WTC11 (cell line): ENCODE results near the gene TBC1D23. TPM values are rescaled to one million over a fixed set of nuclear protein-coding genes. Genes with fewer than 3 reads are reported as not detected.

Source experiments
- ATAC-seq: fragments of 200-7000 bp; cut with Tn5 transposase; 2 replicates; pipeline ENCODE4 v1.10.0; 2021; ENCODE audit warnings: mild to moderate bottlenecking, moderate library complexity
- CTCF ChIA-PET: fragments of 300-600 bp; sonication (Branson Sonifier 250); formaldehyde crosslinking; loops from one replicate; lab custom pipeline; 2021; ENCODE audit warnings: antibody characterized with exemption; lab: Charles Lee
- POLR2A ChIA-PET: fragments of 350-600 bp; sonication (Branson Sonifier 250); formaldehyde crosslinking; loops from one replicate; lab custom pipeline; 2021; ENCODE audit warnings: antibody characterized with exemption; lab: Charles Lee
- DNase-seq: peaks from one replicate; pipeline ENCODE4 v3.0.0; 2021; ENCODE audit warnings: low spot score
- H3K27ac Mint-ChIP-seq: 2 replicates; pipeline ENCODE4 v1.8.0; 2021; ENCODE audit warnings: mixed read lengths
- H3K27me3 Mint-ChIP-seq: 2 replicates; pipeline ENCODE4 v1.8.0; 2021; ENCODE audit warnings: low read depth, mild to moderate bottlenecking, moderate library complexity, mixed read lengths
- H3K36me3 Mint-ChIP-seq: 2 replicates; pipeline ENCODE4 v1.8.0; 2021; ENCODE audit warnings: mixed read lengths
- H3K4me1 Mint-ChIP-seq: 2 replicates; pipeline ENCODE4 v1.8.0; 2022; ENCODE audit warnings: mixed read lengths
- H3K4me3 Mint-ChIP-seq: 2 replicates; pipeline ENCODE4 v1.8.0; 2021; ENCODE audit warnings: mild to moderate bottlenecking, moderate library complexity, mixed read lengths
- H3K9me3 Mint-ChIP-seq: 2 replicates; pipeline ENCODE4 v1.8.0; 2021; ENCODE audit warnings: mixed read lengths
- CREM ChIP-seq: sonication (generic); formaldehyde crosslinking; IDR thresholded peaks from 2 replicates; pipeline ENCODE4 v1.8.1; 2022; ENCODE audit warnings: mild to moderate bottlenecking, missing genetic modification reagents, moderate library complexity
- KAT7 ChIP-seq: sonication (generic); formaldehyde crosslinking; IDR thresholded peaks from 2 replicates; pipeline ENCODE4 v1.8.1; 2023; ENCODE audit warnings: missing genetic modification reagents, mild to moderate bottlenecking, borderline replicate concordance
- NR3C1 ChIP-seq: sonication (generic); formaldehyde crosslinking; conservative IDR thresholded peaks from 2 replicates; pipeline ENCODE4 v1.8.1; 2023; ENCODE audit warnings: low read depth, mild to moderate bottlenecking, missing genetic modification reagents
- TEAD4 ChIP-seq: sonication (generic); formaldehyde crosslinking; IDR thresholded peaks from 2 replicates; pipeline ENCODE4 v1.8.0; 2022; ENCODE audit warnings: mild to moderate bottlenecking, missing genetic modification reagents
- ZBTB21 ChIP-seq: sonication (generic); formaldehyde crosslinking; IDR thresholded peaks from 2 replicates; pipeline ENCODE4 v1.8.1; 2023; ENCODE audit warnings: mild to moderate bottlenecking, missing genetic modification reagents, borderline replicate concordance
- total RNA-seq: library from RNA; stranded (reverse); gene quantifications from 3 replicates; pipeline ENCODE4 v1.2.3, GENCODE V29; 2021
- TF ChIP-seq, protein P1 (sequence below): sonication (generic); formaldehyde crosslinking; IDR thresholded peaks from 2 replicates; pipeline ENCODE4 v1.8.1; 2023; ENCODE audit warnings: mild to moderate bottlenecking, missing genetic modification reagents, borderline replicate concordance
- TF ChIP-seq, protein P2 (sequence below): sonication (generic); formaldehyde crosslinking; IDR thresholded peaks from 2 replicates; pipeline ENCODE4 v1.8.1; 2022; ENCODE audit warnings: missing genetic modification reagents, borderline replicate concordance
- TF ChIP-seq, protein P3 (sequence below): sonication (generic); formaldehyde crosslinking; IDR thresholded peaks from 2 replicates; pipeline ENCODE4 v1.8.1; 2023; ENCODE audit warnings: mild to moderate bottlenecking, missing genetic modification reagents, moderate library complexity
- TF ChIP-seq, protein P4 (sequence below): sonication (generic); formaldehyde crosslinking; IDR thresholded peaks from 2 replicates; pipeline ENCODE4 v1.8.0; 2023; ENCODE audit warnings: mild to moderate bottlenecking, missing genetic modification reagents
- TF ChIP-seq, protein P5 (sequence below): fragments of 250-450 bp; sonication (Bioruptor Pico); IDR thresholded peaks from 2 replicates; pipeline ENCODE4 v1.9.0; 2021; ENCODE audit warnings: moderate library complexity, mild to moderate bottlenecking, inconsistent platforms, borderline replicate concordance
- TF ChIP-seq, protein P6 (sequence below): sonication (generic); formaldehyde crosslinking; conservative IDR thresholded peaks from 2 replicates; pipeline ENCODE4 v1.8.1; 2023; ENCODE audit warnings: mild to moderate bottlenecking, low read depth, missing genetic modification reagents, moderate library complexity
- TF ChIP-seq, protein P7 (sequence below): sonication (generic); formaldehyde crosslinking; IDR thresholded peaks from 2 replicates; pipeline ENCODE4 v1.8.0; 2022; ENCODE audit warnings: mild to moderate bottlenecking, missing genetic modification reagents
- TF ChIP-seq, protein P8 (sequence below): fragments of 250-450 bp; sonication (Bioruptor Pico); IDR thresholded peaks from 2 replicates; pipeline ENCODE4 v1.9.0; 2021; ENCODE audit warnings: mild to moderate bottlenecking

The TBC1D23 gene
- total RNA-seq, 1 experiment from 2014 or later = 73.6 TPM

DNA sequence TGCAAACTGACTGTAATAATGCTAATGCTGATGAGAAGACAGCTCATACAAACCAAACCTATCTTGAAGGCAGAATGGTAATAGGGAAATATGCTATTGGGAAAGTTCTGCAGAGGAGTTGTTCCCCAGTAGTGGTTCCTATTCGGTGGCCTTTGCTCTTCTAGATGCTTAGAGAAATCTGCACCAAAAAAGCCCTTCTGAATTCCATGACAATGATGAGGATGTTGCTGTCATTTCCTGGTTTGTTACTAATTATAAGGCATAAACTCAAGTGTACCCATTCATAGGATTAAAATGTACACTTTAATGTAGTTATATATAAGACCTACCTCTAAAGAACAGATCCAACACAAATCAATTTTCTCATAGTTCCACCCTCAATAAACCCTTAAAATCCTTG lies 110.0 kb downstream of the TBC1D23 start (continued):
- TF ChIP-seq, protein P1, sequence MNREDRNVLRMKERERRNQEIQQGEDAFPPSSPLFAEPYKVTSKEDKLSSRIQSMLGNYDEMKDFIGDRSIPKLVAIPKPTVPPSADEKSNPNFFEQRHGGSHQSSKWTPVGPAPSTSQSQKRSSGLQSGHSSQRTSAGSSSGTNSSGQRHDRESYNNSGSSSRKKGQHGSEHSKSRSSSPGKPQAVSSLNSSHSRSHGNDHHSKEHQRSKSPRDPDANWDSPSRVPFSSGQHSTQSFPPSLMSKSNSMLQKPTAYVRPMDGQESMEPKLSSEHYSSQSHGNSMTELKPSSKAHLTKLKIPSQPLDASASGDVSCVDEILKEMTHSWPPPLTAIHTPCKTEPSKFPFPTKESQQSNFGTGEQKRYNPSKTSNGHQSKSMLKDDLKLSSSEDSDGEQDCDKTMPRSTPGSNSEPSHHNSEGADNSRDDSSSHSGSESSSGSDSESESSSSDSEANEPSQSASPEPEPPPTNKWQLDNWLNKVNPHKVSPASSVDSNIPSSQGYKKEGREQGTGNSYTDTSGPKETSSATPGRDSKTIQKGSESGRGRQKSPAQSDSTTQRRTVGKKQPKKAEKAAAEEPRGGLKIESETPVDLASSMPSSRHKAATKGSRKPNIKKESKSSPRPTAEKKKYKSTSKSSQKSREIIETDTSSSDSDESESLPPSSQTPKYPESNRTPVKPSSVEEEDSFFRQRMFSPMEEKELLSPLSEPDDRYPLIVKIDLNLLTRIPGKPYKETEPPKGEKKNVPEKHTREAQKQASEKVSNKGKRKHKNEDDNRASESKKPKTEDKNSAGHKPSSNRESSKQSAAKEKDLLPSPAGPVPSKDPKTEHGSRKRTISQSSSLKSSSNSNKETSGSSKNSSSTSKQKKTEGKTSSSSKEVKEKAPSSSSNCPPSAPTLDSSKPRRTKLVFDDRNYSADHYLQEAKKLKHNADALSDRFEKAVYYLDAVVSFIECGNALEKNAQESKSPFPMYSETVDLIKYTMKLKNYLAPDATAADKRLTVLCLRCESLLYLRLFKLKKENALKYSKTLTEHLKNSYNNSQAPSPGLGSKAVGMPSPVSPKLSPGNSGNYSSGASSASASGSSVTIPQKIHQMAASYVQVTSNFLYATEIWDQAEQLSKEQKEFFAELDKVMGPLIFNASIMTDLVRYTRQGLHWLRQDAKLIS (CRISPR knock-in tag) = no peak
- no peak for TF ChIP-seq ZBTB21 (CRISPR knock-in tag)
- TF ChIP-seq, protein P2, sequence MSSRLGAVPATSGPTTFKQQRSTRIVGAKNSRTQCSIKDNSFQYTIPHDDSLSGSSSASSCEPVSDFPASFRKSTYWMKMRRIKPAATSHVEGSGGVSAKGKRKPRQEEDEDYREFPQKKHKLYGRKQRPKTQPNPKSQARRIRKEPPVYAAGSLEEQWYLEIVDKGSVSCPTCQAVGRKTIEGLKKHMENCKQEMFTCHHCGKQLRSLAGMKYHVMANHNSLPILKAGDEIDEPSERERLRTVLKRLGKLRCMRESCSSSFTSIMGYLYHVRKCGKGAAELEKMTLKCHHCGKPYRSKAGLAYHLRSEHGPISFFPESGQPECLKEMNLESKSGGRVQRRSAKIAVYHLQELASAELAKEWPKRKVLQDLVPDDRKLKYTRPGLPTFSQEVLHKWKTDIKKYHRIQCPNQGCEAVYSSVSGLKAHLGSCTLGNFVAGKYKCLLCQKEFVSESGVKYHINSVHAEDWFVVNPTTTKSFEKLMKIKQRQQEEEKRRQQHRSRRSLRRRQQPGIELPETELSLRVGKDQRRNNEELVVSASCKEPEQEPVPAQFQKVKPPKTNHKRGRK (CRISPR knock-in tag) = no peak
- no peak for TF ChIP-seq NR3C1 (CRISPR knock-in tag)
- no peak for TF ChIP-seq TEAD4
- TF ChIP-seq, protein P3, sequence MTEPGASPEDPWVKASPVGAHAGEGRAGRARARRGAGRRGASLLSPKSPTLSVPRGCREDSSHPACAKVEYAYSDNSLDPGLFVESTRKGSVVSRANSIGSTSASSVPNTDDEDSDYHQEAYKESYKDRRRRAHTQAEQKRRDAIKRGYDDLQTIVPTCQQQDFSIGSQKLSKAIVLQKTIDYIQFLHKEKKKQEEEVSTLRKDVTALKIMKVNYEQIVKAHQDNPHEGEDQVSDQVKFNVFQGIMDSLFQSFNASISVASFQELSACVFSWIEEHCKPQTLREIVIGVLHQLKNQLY (CRISPR knock-in tag) = no peak
- TF ChIP-seq, protein P4, sequence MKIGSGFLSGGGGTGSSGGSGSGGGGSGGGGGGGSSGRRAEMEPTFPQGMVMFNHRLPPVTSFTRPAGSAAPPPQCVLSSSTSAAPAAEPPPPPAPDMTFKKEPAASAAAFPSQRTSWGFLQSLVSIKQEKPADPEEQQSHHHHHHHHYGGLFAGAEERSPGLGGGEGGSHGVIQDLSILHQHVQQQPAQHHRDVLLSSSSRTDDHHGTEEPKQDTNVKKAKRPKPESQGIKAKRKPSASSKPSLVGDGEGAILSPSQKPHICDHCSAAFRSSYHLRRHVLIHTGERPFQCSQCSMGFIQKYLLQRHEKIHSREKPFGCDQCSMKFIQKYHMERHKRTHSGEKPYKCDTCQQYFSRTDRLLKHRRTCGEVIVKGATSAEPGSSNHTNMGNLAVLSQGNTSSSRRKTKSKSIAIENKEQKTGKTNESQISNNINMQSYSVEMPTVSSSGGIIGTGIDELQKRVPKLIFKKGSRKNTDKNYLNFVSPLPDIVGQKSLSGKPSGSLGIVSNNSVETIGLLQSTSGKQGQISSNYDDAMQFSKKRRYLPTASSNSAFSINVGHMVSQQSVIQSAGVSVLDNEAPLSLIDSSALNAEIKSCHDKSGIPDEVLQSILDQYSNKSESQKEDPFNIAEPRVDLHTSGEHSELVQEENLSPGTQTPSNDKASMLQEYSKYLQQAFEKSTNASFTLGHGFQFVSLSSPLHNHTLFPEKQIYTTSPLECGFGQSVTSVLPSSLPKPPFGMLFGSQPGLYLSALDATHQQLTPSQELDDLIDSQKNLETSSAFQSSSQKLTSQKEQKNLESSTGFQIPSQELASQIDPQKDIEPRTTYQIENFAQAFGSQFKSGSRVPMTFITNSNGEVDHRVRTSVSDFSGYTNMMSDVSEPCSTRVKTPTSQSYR (CRISPR knock-in tag) = no peak
- TF ChIP-seq, protein P5, sequence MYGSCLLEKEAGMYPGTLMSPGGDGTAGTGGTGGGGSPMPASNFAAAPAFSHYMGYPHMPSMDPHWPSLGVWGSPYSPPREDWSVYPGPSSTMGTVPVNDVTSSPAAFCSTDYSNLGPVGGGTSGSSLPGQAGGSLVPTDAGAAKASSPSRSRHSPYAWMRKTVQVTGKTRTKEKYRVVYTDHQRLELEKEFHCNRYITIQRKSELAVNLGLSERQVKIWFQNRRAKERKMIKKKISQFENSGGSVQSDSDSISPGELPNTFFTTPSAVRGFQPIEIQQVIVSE (CRISPR knock-in tag) = no peak
- TF ChIP-seq CREM (CRISPR knock-in tag) = no peak
- TF ChIP-seq, protein P6, sequence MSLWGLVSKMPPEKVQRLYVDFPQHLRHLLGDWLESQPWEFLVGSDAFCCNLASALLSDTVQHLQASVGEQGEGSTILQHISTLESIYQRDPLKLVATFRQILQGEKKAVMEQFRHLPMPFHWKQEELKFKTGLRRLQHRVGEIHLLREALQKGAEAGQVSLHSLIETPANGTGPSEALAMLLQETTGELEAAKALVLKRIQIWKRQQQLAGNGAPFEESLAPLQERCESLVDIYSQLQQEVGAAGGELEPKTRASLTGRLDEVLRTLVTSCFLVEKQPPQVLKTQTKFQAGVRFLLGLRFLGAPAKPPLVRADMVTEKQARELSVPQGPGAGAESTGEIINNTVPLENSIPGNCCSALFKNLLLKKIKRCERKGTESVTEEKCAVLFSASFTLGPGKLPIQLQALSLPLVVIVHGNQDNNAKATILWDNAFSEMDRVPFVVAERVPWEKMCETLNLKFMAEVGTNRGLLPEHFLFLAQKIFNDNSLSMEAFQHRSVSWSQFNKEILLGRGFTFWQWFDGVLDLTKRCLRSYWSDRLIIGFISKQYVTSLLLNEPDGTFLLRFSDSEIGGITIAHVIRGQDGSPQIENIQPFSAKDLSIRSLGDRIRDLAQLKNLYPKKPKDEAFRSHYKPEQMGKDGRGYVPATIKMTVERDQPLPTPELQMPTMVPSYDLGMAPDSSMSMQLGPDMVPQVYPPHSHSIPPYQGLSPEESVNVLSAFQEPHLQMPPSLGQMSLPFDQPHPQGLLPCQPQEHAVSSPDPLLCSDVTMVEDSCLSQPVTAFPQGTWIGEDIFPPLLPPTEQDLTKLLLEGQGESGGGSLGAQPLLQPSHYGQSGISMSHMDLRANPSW (CRISPR knock-in tag) = no peak
- no peak for TF ChIP-seq KAT7 (CRISPR knock-in tag)

DNA sequence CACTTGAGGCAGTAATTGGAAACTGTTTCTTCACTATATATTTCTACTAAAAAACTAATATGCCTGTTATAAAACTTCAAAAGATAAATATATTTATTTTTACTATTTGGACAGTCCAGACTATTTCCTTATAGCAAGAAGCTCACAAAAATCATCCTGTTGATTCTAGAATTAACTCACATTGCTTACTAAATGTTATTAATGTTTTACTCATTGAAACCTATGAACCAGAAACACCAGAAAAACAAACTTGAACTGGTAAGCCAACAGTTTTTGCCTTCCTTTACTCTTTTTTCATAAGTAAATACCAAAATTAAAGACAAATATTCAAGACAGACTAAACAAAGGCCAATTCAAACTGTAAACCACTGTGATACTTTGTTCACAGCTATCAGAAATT lies 113.7 kb downstream of the TBC1D23 start:
- peaks cover 50% of the 10 kb centered on the region for H3K36me3 Mint-ChIP-seq
- no peak overlapping the region for H3K27ac Mint-ChIP-seq
- no peaks in the 10 kb centered on the region for H3K27me3 Mint-ChIP-seq
- no peak overlapping the region for H3K4me3 Mint-ChIP-seq
- peaks cover 7% of the 10 kb centered on the region; the same call in 1 of the 2 replicates for H3K4me1 Mint-ChIP-seq
- TF ChIP-seq, protein P5 (CRISPR knock-in tag) = no peak
- TF ChIP-seq, protein P2 (CRISPR knock-in tag) = no peak
- TF ChIP-seq, protein P7, sequence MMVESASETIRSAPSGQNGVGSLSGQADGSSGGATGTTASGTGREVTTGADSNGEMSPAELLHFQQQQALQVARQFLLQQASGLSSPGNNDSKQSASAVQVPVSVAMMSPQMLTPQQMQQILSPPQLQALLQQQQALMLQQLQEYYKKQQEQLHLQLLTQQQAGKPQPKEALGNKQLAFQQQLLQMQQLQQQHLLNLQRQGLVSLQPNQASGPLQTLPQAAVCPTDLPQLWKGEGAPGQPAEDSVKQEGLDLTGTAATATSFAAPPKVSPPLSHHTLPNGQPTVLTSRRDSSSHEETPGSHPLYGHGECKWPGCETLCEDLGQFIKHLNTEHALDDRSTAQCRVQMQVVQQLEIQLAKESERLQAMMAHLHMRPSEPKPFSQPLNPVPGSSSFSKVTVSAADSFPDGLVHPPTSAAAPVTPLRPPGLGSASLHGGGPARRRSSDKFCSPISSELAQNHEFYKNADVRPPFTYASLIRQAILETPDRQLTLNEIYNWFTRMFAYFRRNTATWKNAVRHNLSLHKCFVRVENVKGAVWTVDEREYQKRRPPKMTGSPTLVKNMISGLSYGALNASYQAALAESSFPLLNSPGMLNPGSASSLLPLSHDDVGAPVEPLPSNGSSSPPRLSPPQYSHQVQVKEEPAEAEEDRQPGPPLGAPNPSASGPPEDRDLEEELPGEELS (CRISPR knock-in tag) = no peak
- TF ChIP-seq, protein P8, sequence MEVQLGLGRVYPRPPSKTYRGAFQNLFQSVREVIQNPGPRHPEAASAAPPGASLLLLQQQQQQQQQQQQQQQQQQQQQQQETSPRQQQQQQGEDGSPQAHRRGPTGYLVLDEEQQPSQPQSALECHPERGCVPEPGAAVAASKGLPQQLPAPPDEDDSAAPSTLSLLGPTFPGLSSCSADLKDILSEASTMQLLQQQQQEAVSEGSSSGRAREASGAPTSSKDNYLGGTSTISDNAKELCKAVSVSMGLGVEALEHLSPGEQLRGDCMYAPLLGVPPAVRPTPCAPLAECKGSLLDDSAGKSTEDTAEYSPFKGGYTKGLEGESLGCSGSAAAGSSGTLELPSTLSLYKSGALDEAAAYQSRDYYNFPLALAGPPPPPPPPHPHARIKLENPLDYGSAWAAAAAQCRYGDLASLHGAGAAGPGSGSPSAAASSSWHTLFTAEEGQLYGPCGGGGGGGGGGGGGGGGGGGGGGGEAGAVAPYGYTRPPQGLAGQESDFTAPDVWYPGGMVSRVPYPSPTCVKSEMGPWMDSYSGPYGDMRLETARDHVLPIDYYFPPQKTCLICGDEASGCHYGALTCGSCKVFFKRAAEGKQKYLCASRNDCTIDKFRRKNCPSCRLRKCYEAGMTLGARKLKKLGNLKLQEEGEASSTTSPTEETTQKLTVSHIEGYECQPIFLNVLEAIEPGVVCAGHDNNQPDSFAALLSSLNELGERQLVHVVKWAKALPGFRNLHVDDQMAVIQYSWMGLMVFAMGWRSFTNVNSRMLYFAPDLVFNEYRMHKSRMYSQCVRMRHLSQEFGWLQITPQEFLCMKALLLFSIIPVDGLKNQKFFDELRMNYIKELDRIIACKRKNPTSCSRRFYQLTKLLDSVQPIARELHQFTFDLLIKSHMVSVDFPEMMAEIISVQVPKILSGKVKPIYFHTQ (CRISPR knock-in tag) = no peak
- ATAC-seq = no peak
- CTCF ChIA-PET = no interaction called here
- no peaks in the 10 kb centered on the region for H3K9me3 Mint-ChIP-seq
- no peak for DNase-seq
- POLR2A ChIA-PET = interaction anchor here (0.7 kb wide), 1 partner anchor 171 kb away, joined by 4 read pairs; no protein-coding TSS in a partner anchor
